Measurements from ENCODE around the gene R3HDM2. TPM values are rescaled to one million over a fixed set of nuclear protein-coding genes. Genes with fewer than 3 reads are reported as not detected.

R3HDM2 gene
- total RNA-seq (100 to 1,000 TPM; 101 to 115 TPM), total RNA-seq (19.1 to 36.3 reads per million in 2 donors)

GRCh38 chr12:57430931-57431566, at the start of gene R3HDM2:
TSS of gene R3HDM2 (minus strand) at chr12:57431043. CDS start at chr12:57310428, 120,615 bp downstream.
- ATAC-seq (peak; percentile 93), DNase-seq (peak; percentile 86 to 91 (median 89))
- peaks cover 36% of the 10 kb centered on the region for H3K4me1 Mint-ChIP-seq
- peak within 1 kb of the TSS; percentile 96 for H3K4me3 Mint-ChIP-seq
- H3K27me3 Mint-ChIP-seq = no peaks in the 10 kb centered on the region
- H3K36me3 Mint-ChIP-seq (ENCODE audit: low read depth) = no peaks in the 10 kb centered on the region
- H3K27ac Mint-ChIP-seq = peak within 1 kb of the TSS; percentile 99
- no peaks in the 10 kb centered on the region for H3K9me3 ChIP-seq (ENCODE audit: control insufficient read depth, low read length, poor library complexity, severe bottlenecking)

GRCh38 chr12:57479376-57480115, 48.7 kb upstream of the R3HDM2 start, which contains the start of gene ARHGAP9:
TSS of gene ARHGAP9 (minus strand) at chr12:57479866. CDS start at chr12:57479406, 460 bp downstream.
- H3K4me1 Mint-ChIP-seq = peaks cover 62% of the 10 kb centered on the region
- ATAC-seq (peak; percentile 69), DNase-seq (peak in 2 of 3 donors; percentile 40 to 47)
- H3K4me3 Mint-ChIP-seq = peak within 1 kb of the TSS; percentile 98
- H3K27me3 Mint-ChIP-seq = no peaks in the 10 kb centered on the region
- H3K9me3 ChIP-seq (ENCODE audit: control insufficient read depth, low read length, poor library complexity, severe bottlenecking) = no peaks in the 10 kb centered on the region
- peaks cover 5% of the 10 kb centered on the region for H3K36me3 Mint-ChIP-seq (ENCODE audit: low read depth)
- peak within 1 kb of the TSS; percentile 100 for H3K27ac Mint-ChIP-seq

GRCh38 chr12:57479043-57479375, 48.2 kb upstream of the R3HDM2 start:
- Mint-ChIP-seq H3K27me3 (no peaks in the 10 kb centered on the region), H3K4me1 (peaks cover 68% of the 10 kb centered on the region), H3K4me3 (peak overlapping the region; percentile 98), H3K27ac (peak overlapping the region; percentile 100), H3K36me3 (ENCODE audit: low read depth) (peaks cover 11% of the 10 kb centered on the region)
- ATAC-seq = no peak
- DNase-seq = no peak
- H3K9me3 ChIP-seq (ENCODE audit: control insufficient read depth, low read length, poor library complexity, severe bottlenecking) = no peaks in the 10 kb centered on the region

- peaks cover 67% of the 10 kb centered on the region for H3K4me1 Mint-ChIP-seq
- peak; percentile 70 for ATAC-seq
- DNase-seq = peak in 2 of 3 donors; percentile 32 to 65
- peak overlapping the region; percentile 100 for H3K27ac Mint-ChIP-seq
- peak overlapping the region; percentile 98 for H3K4me3 Mint-ChIP-seq
- H3K36me3 Mint-ChIP-seq (ENCODE audit: low read depth) = peaks cover 16% of the 10 kb centered on the region
- no peaks in the 10 kb centered on the region for H3K27me3 Mint-ChIP-seq
- H3K9me3 ChIP-seq (ENCODE audit: control insufficient read depth, low read length, poor library complexity, severe bottlenecking) = no peaks in the 10 kb centered on the region
Measured at GRCh38 chr12:57477710-57478681, 47.2 kb upstream of the R3HDM2 start.

GRCh38 chr12:57476993-57477709, 46.3 kb upstream of the R3HDM2 start:
- H3K9me3 ChIP-seq (ENCODE audit: control insufficient read depth, low read length, poor library complexity, severe bottlenecking) = no peaks in the 10 kb centered on the region
- H3K27me3 Mint-ChIP-seq = no peaks in the 10 kb centered on the region
- H3K36me3 Mint-ChIP-seq (ENCODE audit: low read depth) = peaks cover 16% of the 10 kb centered on the region
- peak overlapping the region; percentile 100 for H3K27ac Mint-ChIP-seq
- peaks cover 73% of the 10 kb centered on the region for H3K4me1 Mint-ChIP-seq
- H3K4me3 Mint-ChIP-seq = peak overlapping the region; percentile 98
- DNase-seq (no peak), ATAC-seq (no peak)

- H3K9me3 ChIP-seq (ENCODE audit: control insufficient read depth, low read length, poor library complexity, severe bottlenecking) = no peaks in the 10 kb centered on the region
- DNase-seq = peak; percentile 45 to 68 (median 56)
- peaks cover 73% of the 10 kb centered on the region for H3K4me1 Mint-ChIP-seq
- H3K4me3 Mint-ChIP-seq = peak overlapping the region; percentile 98
- peaks cover 16% of the 10 kb centered on the region for H3K36me3 Mint-ChIP-seq (ENCODE audit: low read depth)
- no peaks in the 10 kb centered on the region for H3K27me3 Mint-ChIP-seq
- H3K27ac Mint-ChIP-seq = peak overlapping the region; percentile 100
- ATAC-seq = peak; percentile 35
Measured at GRCh38 chr12:57476162-57476992, 45.5 kb upstream of the R3HDM2 start.

GRCh38 chr12:57475271-57476161, 44.7 kb upstream of the R3HDM2 start:
- H3K4me3 Mint-ChIP-seq = peak overlapping the region; percentile 98
- H3K27me3 Mint-ChIP-seq = no peaks in the 10 kb centered on the region
- no peaks in the 10 kb centered on the region for H3K9me3 ChIP-seq (ENCODE audit: control insufficient read depth, low read length, poor library complexity, severe bottlenecking)
- DNase-seq (no peak), ATAC-seq (no peak)
- H3K27ac Mint-ChIP-seq = peak overlapping the region; percentile 100
- H3K36me3 Mint-ChIP-seq (ENCODE audit: low read depth) = peaks cover 16% of the 10 kb centered on the region
- H3K4me1 Mint-ChIP-seq = peaks cover 69% of the 10 kb centered on the region

- no peak for DNase-seq
- Mint-ChIP-seq H3K27ac (peak overlapping the region; percentile 88), H3K36me3 (ENCODE audit: low read depth) (peaks cover 16% of the 10 kb centered on the region), H3K27me3 (no peaks in the 10 kb centered on the region), H3K4me1 (peaks cover 64% of the 10 kb centered on the region), H3K4me3 (peak overlapping the region; percentile 75)
- H3K9me3 ChIP-seq (ENCODE audit: control insufficient read depth, low read length, poor library complexity, severe bottlenecking) = no peaks in the 10 kb centered on the region
- no peak for ATAC-seq
Measured at GRCh38 chr12:57474862-57475261, 44.0 kb upstream of the R3HDM2 start.

- DNase-seq (no peak), ATAC-seq (no peak)
- H3K9me3 ChIP-seq (ENCODE audit: control insufficient read depth, low read length, poor library complexity, severe bottlenecking) = no peaks in the 10 kb centered on the region
- peaks cover 60% of the 10 kb centered on the region for H3K4me1 Mint-ChIP-seq
- peaks cover 16% of the 10 kb centered on the region for H3K36me3 Mint-ChIP-seq (ENCODE audit: low read depth)
- peak overlapping the region; percentile 75 for H3K4me3 Mint-ChIP-seq
- H3K27me3 Mint-ChIP-seq = no peaks in the 10 kb centered on the region
- peak overlapping the region; percentile 88 for H3K27ac Mint-ChIP-seq
Measured at GRCh38 chr12:57474430-57474829, 43.6 kb upstream of the R3HDM2 start.

GRCh38 chr12:57473886-57474285, 43.0 kb upstream of the R3HDM2 start:
- Mint-ChIP-seq H3K4me1 (peaks cover 55% of the 10 kb centered on the region), H3K36me3 (ENCODE audit: low read depth) (peaks cover 19% of the 10 kb centered on the region), H3K27me3 (no peaks in the 10 kb centered on the region), H3K4me3 (peak overlapping the region; percentile 75), H3K27ac (peak overlapping the region; percentile 88)
- no peak for DNase-seq
- H3K9me3 ChIP-seq (ENCODE audit: control insufficient read depth, low read length, poor library complexity, severe bottlenecking) = no peaks in the 10 kb centered on the region
- no peak for ATAC-seq

- peaks cover 19% of the 10 kb centered on the region for H3K36me3 Mint-ChIP-seq (ENCODE audit: low read depth)
- H3K4me1 Mint-ChIP-seq = peaks cover 50% of the 10 kb centered on the region
- ATAC-seq = no peak
- no peaks in the 10 kb centered on the region for H3K9me3 ChIP-seq (ENCODE audit: control insufficient read depth, low read length, poor library complexity, severe bottlenecking)
- H3K27me3 Mint-ChIP-seq = no peaks in the 10 kb centered on the region
- no peak overlapping the region for H3K4me3 Mint-ChIP-seq
- no peak for DNase-seq
- H3K27ac Mint-ChIP-seq = peak overlapping the region; percentile 88
Measured at GRCh38 chr12:57473392-57473791, 42.5 kb upstream of the R3HDM2 start.

All from T-helper 17 cell (primary cell).